H9 (cell line): ENCODE results near the gene CLCN3. TPM values are rescaled to one million over a fixed set of nuclear protein-coding genes. Genes with fewer than 3 reads are reported as not detected.

Experiments used
- DNase-seq: peaks from one replicate; pipeline ENCODE4 v3.0.0-alpha.2; 2017
- H2AFZ ChIP-seq: one replicate; pipeline ENCODE4 v1.6.1; 2013; ENCODE audit warnings: mild to moderate bottlenecking, low read length, control low read depth, moderate library complexity
- H2AK5ac ChIP-seq: 2 replicates; pipeline ENCODE4 v1.6.1; 2013; ENCODE audit warnings: low read length, control low read depth, mixed read lengths; ENCODE audit not compliant: insufficient read length
- H2BK120ac ChIP-seq: one replicate; pipeline ENCODE4 v1.6.1; 2013; ENCODE audit warnings: low read depth, mild to moderate bottlenecking, low read length, control low read depth, inconsistent platforms; ENCODE audit not compliant: poor library complexity, severe bottlenecking
- H2BK12ac ChIP-seq: 2 replicates; pipeline ENCODE4 v1.6.1; 2013; ENCODE audit warnings: low read length, control low read depth, mixed read lengths, low read depth; ENCODE audit not compliant: insufficient read length
- H2BK15ac ChIP-seq: 2 replicates; pipeline ENCODE4 v1.6.1; 2013; ENCODE audit warnings: low read depth, low read length, control low read depth
- H2BK20ac ChIP-seq: one replicate; pipeline ENCODE4 v1.6.1; 2013; ENCODE audit warnings: low read depth, mild to moderate bottlenecking, low read length, control low read depth, inconsistent platforms; ENCODE audit not compliant: poor library complexity, severe bottlenecking
- H2BK5ac ChIP-seq: 2 replicates; pipeline ENCODE4 v1.6.1; 2013; ENCODE audit warnings: low read length, control low read depth, mixed read lengths; ENCODE audit not compliant: insufficient read length
- H3K14ac ChIP-seq: 2 replicates; pipeline ENCODE4 v1.6.1; 2013; ENCODE audit warnings: low read length, control low read depth; ENCODE audit not compliant: insufficient read depth
- H3K18ac ChIP-seq: 2 replicates; pipeline ENCODE4 v1.6.1; 2013; ENCODE audit warnings: low read depth, mild to moderate bottlenecking, mixed read lengths, low read length, control low read depth; ENCODE audit not compliant: insufficient read length
- H3K23ac ChIP-seq: 2 replicates; pipeline ENCODE4 v1.6.1; 2013; ENCODE audit warnings: low read length, control low read depth, mixed read lengths, low read depth; ENCODE audit not compliant: insufficient read length
- H3K23me2 ChIP-seq: 2 replicates; pipeline ENCODE4 v1.6.1; 2013; ENCODE audit warnings: low read depth, mild to moderate bottlenecking, mixed read lengths, low read length, control low read depth; ENCODE audit not compliant: insufficient read length, poor library complexity, severe bottlenecking
- H3K27ac ChIP-seq: 2 replicates; pipeline ENCODE4 v1.5.1; 2013; ENCODE audit warnings: low read length, control low read depth, mixed read lengths, low read depth; ENCODE audit not compliant: insufficient read length
- H3K27me3 ChIP-seq: 2 replicates; pipeline ENCODE4 v1.6.1; 2013; ENCODE audit warnings: low read length, control low read depth, inconsistent platforms; ENCODE audit not compliant: insufficient read depth
- H3K4ac ChIP-seq: 2 replicates; pipeline ENCODE4 v1.6.1; 2013; ENCODE audit warnings: low read depth, mild to moderate bottlenecking, control low read depth, inconsistent platforms, low read length, moderate library complexity
- H3K4me1 ChIP-seq: 2 replicates; pipeline ENCODE4 v1.6.1; 2013; ENCODE audit warnings: low read length, control low read depth, inconsistent platforms; ENCODE audit not compliant: insufficient read depth
- H3K4me2 ChIP-seq: 2 replicates; pipeline ENCODE4 v1.6.1; 2013; ENCODE audit warnings: low read length, control low read depth, mixed read lengths; ENCODE audit not compliant: insufficient read length, insufficient read depth
- H3K56ac ChIP-seq: 2 replicates; pipeline ENCODE4 v1.6.1; 2013; ENCODE audit warnings: low read depth, mild to moderate bottlenecking, mixed read lengths, low read length, control low read depth; ENCODE audit not compliant: insufficient read length
- H3K79me1 ChIP-seq: 2 replicates; pipeline ENCODE4 v1.6.1; 2013; ENCODE audit warnings: low read depth, mild to moderate bottlenecking, moderate library complexity, low read length, control low read depth, inconsistent platforms; ENCODE audit not compliant: insufficient read depth, poor library complexity, severe bottlenecking
- H3K79me2 ChIP-seq: 2 replicates; pipeline ENCODE4 v1.6.1; 2013; ENCODE audit warnings: low read length, control low read depth, inconsistent platforms; ENCODE audit not compliant: insufficient read depth
- H3K9ac ChIP-seq: 2 replicates; pipeline ENCODE4 v1.6.1; 2013; ENCODE audit warnings: low read length, control low read depth, mixed read lengths; ENCODE audit not compliant: insufficient read length; ENCODE audit errors: extremely low read depth
- H3K9me3 ChIP-seq: one replicate; pipeline ENCODE4 v1.6.1; 2013; ENCODE audit warnings: low read depth, low read length, inconsistent platforms; ENCODE audit not compliant: control insufficient read depth
- H3T11ph ChIP-seq: one replicate; pipeline ENCODE4 v1.6.1; 2013; ENCODE audit warnings: mild to moderate bottlenecking, low read length, control low read depth, inconsistent platforms
- H4K20me1 ChIP-seq: one replicate; pipeline ENCODE4 v1.6.1; 2013; ENCODE audit not compliant: control insufficient read depth, insufficient read length, insufficient read depth
- H4K5ac ChIP-seq: 2 replicates; pipeline ENCODE4 v1.6.1; 2013; ENCODE audit warnings: low read depth, mild to moderate bottlenecking, mixed read lengths, low read length, control low read depth; ENCODE audit not compliant: insufficient read length
- H4K8ac ChIP-seq: replicated peaks from 2 replicates; pipeline ENCODE4 v1.6.1; 2013; ENCODE audit warnings: low read length, control low read depth, mixed read lengths, low read depth; ENCODE audit not compliant: insufficient read length
- H4K91ac ChIP-seq: 2 replicates; pipeline ENCODE4 v1.6.1; 2013; ENCODE audit warnings: low read depth, mild to moderate bottlenecking, moderate library complexity, mixed read lengths, low read length, control low read depth; ENCODE audit not compliant: insufficient read length
- H3K27ac Mint-ChIP-seq, 3 experiments: 2 replicates in 2 of 3; 3 replicates in 1 of 3; pipeline ENCODE4 v1.8.0; 2020 to 2021; ENCODE audit warnings: mixed read lengths in 3 of 3, mild to moderate bottlenecking in 1 of 3, moderate library complexity in 1 of 3
- H3K27me3 Mint-ChIP-seq: 2 replicates; pipeline ENCODE4 v1.8.0; 2021; ENCODE audit warnings: low read depth, mild to moderate bottlenecking, moderate library complexity, mixed read lengths
- H3K36me3 Mint-ChIP-seq, 3 experiments: 2 replicates in 2 of 3; 3 replicates in 1 of 3; pipeline ENCODE4 v1.8.0; 2020 to 2021; ENCODE audit warnings: low read depth in 3 of 3, mixed read lengths in 3 of 3; ENCODE audit not compliant: insufficient read depth in 1 of 3
- H3K4me1 Mint-ChIP-seq, 2 experiments: 2 replicates each; pipeline ENCODE4 v1.8.0; 2020; ENCODE audit warnings: mixed read lengths in 2 of 2
- H3K4me3 Mint-ChIP-seq, 2 experiments: 2 replicates in 1 of 2; 3 replicates in 1 of 2; pipeline ENCODE4 v1.8.0; 2020 to 2021; ENCODE audit warnings: mild to moderate bottlenecking in 2 of 2, mixed read lengths in 2 of 2, moderate library complexity in 1 of 2
- H3K9me3 Mint-ChIP-seq, 2 experiments: 2 replicates in 1 of 2; 3 replicates in 1 of 2; pipeline ENCODE4 v1.8.0; 2020; ENCODE audit warnings: mild to moderate bottlenecking in 2 of 2, mixed read lengths in 2 of 2, moderate library complexity in 1 of 2
- CTCF ChIP-seq: fragments of 200-600 bp; sonication (generic); conservative IDR thresholded peaks from 3 replicates; pipeline ENCODE4 v1.8.0; 2021; ENCODE audit warnings: antibody characterized with exemption, mild to moderate bottlenecking
- WGBS: extraction: QIAGEN DNeasy Blood & Tissue Kit; methylation state at CpG from one replicate; pipeline ENCODE4 v1.1.7; 2013; ENCODE audit warnings: missing lambda C conversion rate, low lambda C conversion rate, mixed read lengths; ENCODE audit not compliant: insufficient read length; ENCODE audit errors: extremely low coverage; 5-methylcytosine and 5-hydroxymethylcytosine counted together
- total RNA-seq: library from RNA; stranded (reverse); gene quantifications from 2 replicates; pipeline ENCODE4 v1.2.1, GENCODE V29; 2021

The CLCN3 gene
- total RNA-seq, 1 experiment from 2014 or later, result 25.7 TPM

- H4K20me1 ChIP-seq, result no peaks in the 10 kb centered on the region
- no peak overlapping the region for H2BK120ac ChIP-seq
- H3K23ac ChIP-seq, result no peak overlapping the region
- no peak for TF ChIP-seq CTCF
- no peak overlapping the region for H4K8ac ChIP-seq
- H3K23me2 ChIP-seq, result no peaks in the 10 kb centered on the region
- H3K9ac ChIP-seq, result no peak overlapping the region
- no peak overlapping the region for H3K14ac ChIP-seq
- Mint-ChIP-seq H3K27me3 (no peaks in the 10 kb centered on the region), H3K36me3 (peaks cover 3 to 14% (median 8%) of the 10 kb centered on the region in 3 experiments; a peak in 6 of 7 replicates), H3K4me3 (no peak overlapping the region), H3K4me1 (no peaks in the 10 kb centered on the region), H3K27ac (no peak overlapping the region), H3K9me3 (no peaks in the 10 kb centered on the region)
- no peaks in the 10 kb centered on the region for H3K27me3 ChIP-seq
- no peak overlapping the region for H2AFZ ChIP-seq
- no peak overlapping the region for H2AK5ac ChIP-seq
- no CpG with 5 or more reads among the region's 2 CpGs for WGBS
- H2BK12ac ChIP-seq, result no peak overlapping the region
- no peak overlapping the region for H2BK20ac ChIP-seq
- H3T11ph ChIP-seq, result no peak overlapping the region
- H2BK15ac ChIP-seq, result no peak overlapping the region
- no peak overlapping the region for H4K5ac ChIP-seq
- no peak overlapping the region for H3K4ac ChIP-seq
- H3K4me1 ChIP-seq, result no peaks in the 10 kb centered on the region
- H3K9me3 ChIP-seq, result no peaks in the 10 kb centered on the region
- no peak overlapping the region for H2BK5ac ChIP-seq
- no peak overlapping the region for H4K91ac ChIP-seq
- no peak overlapping the region for H3K56ac ChIP-seq
- H3K27ac ChIP-seq, result no peak overlapping the region
- no peaks in the 10 kb centered on the region for H3K79me2 ChIP-seq
- no peak for DNase-seq
- no peak overlapping the region for H3K18ac ChIP-seq
- no peak overlapping the region for H3K4me2 ChIP-seq
- H3K79me1 ChIP-seq, result no peaks in the 10 kb centered on the region
Observed at GRCh38 chr4:169715826-169716225, 95.4 kb downstream of the CLCN3 start.
